NCI-H2029 (cell line): ENCODE measurements around the gene NAB2.
A peak's percentile ranks its signal among the peaks of the same experiment; 100 is the strongest.
"Not testable (repeated sequence)": the region's sequence is repeated elsewhere in the genome, so short reads cannot be mapped to it uniquely, and the experiment has no call there.

ENCODE experiments used
- DNase-seq: peaks from one replicate; lab custom pipeline; 2025; lab: John Stamatoyannopoulos, UW

The NAB2 gene

DNA sequence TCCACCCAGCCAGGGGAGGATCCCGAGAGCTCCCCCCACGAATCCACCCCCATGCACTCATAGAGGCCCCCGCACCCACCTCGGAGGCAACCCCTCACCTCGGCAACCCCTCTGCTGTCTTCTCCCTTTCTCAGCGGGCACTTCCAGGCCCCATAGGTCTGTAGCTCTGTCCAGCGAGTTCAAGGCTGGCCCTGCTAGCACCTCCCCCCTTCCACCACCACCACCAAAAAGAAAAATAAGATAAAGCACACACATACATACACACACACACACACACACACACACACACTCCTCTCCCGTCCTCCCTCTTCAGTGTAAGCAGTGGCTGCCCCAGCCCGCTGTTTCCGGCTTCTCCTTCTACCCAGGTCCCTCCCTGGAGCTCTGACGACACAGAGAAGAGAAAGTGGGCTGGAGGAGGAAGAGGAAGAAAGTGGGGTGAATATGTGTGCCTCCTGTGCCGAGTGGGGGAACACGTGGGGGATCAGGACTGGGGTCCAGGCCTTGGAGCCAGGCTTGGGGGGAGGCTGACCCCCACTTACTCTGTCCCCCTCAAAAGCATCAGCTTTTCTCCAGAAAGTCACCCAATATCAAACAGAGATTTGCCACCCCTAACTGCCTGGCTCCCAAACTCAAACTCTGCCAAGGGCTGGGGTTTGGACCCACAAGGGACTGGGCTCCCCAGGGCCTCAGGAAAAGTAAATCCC, 22.3 kb downstream of the NAB2 start, which contains the start of gene STAT6:
Gene STAT6 (minus strand): TSS at position 332 of the 704 bp plus-strand sequence. CDS start 3,084 bp downstream, outside the sequence.
- peak; percentile 69 for DNase-seq

DNA sequence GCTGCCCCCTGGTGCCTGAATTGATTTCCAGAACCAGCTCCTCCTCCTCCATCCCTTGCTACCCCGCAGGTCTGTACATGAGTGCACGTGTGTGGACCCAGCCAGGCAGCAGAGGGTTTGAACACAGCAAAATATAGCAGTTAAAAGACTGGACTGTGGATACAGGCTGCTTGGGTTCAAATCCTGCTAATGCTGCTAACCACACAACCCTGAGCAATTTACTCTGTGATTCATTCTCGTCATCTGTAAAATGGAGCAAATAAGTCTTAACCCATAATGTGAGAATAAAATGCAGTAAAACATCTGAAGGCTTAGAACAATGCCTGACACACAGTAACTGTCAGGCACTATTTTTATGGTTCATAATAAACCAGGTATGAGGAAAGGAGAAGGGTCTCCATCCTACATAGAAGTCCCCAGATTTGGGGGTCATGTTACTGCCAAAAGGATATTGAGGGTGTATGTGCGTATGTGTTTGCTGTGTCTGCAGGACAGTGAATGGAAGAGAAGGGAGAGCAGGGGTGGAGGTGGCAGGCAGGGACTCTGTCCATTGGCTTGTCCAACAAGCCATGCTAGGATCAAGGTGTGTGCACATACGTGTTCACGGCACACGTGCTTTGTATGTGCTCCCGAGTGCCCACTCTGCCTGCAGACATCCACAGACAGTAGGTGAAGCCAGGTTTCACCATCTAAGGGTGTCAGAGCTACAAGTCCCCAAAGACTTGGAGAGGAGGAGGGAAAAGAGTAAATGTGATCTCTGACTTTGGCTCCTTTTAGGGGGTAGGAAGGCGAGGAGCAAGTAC, 23.8 kb downstream of the NAB2 start:
- no peak for DNase-seq

DNA sequence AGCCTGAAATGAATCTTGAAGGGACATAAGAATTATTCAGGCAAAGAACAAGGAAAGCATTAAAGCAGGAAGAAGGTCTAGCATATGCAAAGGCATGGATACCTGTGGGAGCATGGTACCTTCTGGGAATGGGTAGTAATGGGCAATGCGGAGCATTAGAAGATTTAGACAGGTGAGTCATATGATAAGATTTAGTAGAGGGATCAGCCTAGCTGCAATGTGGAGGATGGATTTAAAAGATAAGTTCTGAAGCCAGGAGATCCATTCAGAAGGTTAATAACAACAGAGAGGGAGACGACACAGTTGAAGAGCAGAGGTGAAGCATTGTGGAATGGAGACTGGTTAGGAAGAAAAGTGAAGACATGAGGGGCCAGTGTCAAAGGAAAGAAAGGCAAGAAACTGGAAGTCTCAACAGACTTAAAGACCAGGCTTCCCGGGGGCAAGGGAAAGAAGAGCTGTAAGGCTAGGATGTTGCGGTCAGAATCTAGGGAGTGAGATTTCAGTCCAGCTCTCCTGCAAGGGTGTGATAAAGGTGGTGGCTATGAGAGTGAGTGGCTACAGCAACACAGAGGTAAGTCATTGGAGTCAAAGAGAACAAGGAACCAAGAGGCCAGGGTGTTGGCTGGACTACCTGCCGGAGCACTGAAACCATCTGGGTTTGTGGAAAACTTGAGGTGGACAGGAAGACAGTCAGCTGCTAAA, 27.8 kb downstream of the NAB2 start:
- DNase-seq: no peak

DNA sequence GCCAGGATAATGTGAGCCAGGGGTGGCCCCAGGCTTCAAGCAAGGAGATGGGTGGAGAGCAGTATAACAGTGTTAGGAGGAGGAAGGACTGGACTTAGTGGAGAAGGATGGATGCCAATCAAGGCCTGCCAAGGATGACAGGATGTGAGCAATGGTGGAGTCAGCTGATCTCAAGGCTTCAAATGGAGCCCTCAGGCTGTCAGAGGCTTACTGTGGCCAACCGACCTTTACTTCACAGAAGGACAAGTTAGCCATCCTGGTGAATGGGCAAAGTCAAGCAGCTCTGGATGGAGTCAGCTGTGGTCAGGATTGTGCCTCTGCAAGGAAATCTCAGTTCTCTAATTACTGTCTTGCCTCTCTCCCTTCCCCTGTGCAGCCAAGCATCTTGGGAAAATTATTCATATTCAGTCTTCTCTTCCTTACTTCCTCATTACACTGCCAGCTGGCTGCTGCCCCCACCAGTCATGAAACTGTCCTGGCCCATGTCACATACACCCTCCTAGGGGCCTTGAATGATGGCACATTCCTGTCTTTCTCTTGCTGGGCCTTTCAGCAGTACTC, 29.9 kb downstream of the NAB2 start:
- DNase-seq: no peak

DNA sequence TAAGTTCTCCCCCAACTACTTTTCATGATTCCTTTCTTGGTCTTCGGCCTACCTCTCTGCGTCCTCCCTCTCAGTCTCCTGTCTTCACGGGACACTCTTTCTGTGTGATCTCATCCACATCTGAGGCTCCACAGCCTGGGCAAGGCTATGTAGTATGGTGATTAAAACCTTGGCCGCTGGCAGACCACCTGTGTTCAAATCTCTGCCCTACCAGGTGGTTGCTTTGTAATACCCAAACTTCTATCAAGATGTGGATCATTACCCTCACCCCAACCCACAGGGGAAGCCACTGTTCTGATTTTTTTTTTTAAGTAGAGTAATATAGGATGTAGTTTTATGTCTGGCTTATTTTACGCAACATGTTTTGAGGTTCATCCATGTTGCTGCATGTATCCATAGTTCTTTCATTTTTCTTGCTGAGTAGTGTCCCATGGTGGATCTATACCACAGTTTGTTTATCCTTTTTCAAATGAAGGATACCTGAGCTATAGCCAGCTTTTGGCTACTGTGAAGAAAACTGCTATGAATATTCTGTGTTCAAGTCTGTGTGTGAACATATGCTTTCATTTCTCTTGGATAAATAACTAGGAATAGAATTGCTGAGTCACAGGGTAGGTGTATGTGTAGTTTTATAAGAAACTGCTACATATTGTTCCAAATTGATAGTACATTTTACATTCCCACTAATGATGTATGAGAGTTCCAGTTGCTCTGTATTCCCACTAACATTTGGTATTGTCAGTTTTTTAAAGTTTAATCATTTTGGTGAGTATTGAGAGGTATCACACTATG, 30.6 kb downstream of the NAB2 start:
- no peak for DNase-seq

DNA sequence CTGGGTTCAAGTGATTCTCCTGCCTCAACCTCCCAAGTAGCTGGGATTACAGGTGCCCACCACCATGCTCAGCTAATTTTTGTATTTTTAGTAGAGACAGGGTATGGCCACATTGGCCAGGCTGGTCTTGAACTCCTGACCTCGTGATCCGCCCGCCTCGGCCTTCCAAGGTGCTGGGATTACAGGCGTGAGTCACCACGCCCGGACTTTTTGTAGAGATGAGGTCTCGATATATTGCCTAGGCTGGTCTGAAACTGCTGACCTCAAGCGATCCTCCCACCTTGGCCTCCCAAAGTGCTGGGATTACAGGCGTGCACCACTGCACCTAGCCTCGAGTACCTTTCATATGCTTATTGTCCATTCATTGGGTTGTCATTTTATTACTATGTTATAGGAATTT, 31.8 kb downstream of the NAB2 start:
- DNase-seq: not testable (repeated sequence)

DNA sequence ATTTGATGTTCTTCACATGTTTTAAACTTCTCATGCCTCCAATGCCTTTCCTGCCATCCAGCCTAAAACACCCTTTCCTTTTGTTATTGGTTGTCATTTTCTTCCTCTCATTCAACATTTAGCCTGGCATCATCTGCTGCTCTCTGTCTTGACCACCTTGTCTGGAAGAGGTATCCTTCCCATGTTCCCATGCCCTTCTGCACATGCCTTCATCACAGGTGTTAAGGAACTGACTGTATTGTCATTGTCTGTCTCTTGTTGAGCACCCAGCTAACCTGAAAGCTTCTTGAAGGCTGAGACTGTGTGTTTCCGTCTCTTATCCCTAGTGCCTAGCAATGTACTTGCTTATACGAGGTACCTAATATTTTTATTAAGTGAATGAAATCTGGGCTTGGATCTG, 34.9 kb downstream of the NAB2 start:
- no peak for DNase-seq

DNA sequence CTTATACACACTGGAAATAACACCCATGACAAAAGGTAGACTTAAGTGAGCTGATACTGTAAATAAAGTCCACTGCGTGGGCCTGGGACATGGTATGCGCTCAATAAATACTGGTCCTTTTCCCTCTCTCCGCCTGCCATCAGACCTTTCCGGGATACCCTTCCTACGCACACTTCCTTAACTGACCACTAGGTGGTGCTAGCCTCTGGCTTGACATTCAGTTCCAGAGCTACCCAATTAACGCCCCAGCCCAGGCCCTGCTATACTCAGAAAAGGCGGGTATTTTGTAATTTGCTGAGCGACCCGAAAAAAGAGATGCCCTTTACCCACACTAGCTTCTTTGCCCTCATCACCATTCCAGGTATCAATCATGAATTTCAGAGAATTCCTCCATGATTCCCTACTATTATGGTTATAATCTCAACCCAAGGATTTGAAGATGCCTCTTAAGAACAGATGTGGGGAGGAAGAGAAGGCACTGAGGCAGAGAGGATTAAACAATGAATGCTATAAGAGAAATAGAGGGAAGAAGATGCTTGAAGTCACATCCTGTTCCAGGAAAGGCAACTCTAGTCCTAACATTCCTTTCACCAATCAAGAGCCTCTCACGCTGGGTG, 35.5 kb downstream of the NAB2 start:
- DNase-seq: peak; percentile 48

DNA sequence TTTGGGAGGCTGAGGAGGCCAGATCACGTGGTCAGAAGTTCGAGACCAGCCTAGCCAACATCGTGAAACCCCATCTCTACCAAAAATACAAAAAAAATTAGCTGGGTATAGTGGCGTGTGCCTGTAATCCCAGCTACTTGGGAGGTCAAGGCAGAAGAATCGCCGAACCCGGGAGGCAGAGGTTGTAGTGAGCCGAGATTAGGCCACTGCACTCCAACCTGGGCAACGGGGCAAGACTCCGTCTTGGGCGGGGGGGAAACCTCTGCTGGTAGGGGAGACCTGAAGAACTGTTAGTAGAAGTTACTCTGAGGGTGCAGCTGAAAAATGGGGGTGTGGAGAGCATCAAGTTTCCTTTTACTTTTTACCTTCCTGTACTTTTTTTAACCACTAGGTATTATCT, 37.1 kb downstream of the NAB2 start:
- no peak for DNase-seq

DNA sequence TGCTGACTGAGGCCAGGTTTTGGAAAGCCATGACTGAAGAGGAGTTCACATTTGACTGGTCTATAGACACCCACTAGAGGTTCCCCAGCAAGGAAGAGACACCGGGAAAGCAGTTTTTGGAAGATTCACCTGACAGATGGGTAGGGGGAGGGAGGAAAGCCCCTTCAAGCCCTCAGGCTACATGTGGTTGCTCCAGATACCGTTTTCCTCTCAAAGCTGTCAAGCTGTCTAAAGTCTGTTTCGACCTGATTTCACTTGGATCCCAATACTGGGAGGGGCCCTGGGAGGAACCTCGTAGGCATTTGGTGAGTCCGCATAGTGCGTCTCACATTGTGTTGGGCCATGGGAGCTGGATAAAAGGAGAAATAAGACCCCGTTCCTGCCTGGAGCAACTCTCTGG, 37.6 kb downstream of the NAB2 start:
- no peak for DNase-seq

DNA sequence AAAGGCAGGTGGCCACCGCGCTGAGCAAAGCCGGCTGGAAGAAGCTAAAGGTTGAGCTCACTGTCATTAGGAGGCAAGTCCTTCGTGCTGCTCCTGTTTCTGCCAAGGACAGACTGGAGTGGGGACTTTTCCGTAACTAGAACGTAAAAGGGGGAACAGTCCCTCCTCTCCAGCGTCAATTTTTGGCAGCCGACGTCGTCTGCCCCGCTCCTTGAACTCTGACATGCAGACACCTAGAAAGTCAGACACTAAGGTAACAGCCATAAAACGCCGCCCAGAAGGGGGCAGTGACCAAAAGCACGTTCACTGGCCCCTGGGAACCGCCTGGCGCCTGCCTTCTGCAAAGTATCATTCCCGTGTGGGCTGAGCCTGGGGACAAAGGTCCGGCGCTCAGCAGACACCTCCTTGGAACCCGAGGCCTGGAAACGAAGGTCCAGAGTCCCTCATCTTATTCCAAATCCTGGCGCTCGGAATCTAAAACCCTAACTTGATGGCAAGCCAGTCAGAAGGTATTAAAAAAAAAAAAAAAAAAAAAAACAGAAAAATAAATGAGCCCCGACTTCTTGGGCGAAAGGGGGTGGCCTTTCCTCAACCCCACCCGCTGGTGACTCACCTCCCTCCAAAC, 38.3 kb downstream of the NAB2 start:
- peak; percentile 9 for DNase-seq

DNA sequence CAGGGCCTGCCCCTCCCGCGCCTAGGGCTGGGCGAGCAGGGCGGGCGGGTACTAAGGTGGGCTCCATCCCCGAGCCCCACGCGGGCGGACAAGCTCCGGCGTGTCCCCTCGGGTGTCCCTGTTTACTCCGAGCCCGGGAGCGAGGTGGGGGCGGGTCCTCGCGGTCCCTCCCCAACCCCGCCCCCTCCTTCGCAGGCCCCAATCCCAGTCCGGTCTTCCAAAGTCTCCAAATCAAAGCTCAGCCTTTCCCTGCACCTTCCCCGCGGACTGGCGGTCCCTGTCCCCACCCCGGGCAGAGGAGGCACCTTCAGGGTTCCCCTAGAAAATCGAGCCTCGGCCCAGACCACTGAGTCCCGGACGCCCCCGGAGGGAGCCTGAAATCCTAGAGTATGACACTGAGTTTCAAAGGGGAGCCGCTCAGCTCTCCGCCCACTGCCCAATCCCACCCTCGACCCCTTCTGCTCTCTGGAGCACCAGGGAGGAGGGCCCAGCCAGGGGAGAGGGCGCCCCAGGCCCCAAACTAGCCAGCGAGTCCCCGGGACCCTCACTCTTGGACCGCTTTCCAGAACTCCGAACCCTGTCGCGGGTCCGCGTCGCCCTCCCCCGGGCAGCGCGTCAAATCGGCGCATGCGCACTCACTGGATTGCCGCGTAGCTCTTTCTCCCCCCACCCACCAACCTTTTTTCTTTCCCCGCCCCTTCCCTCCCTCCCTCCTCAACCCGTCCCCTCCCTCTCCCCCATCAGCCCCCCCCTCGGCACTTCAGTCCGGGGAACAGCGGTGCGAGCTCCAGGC, 39.0 kb downstream of the NAB2 start, which contains the start of gene LRP1:
Gene LRP1 (plus strand): TSS at position 758 of the 793 bp plus-strand sequence. CDS start 482 bp downstream, outside the sequence.
- peak; percentile 30 for DNase-seq

DNA sequence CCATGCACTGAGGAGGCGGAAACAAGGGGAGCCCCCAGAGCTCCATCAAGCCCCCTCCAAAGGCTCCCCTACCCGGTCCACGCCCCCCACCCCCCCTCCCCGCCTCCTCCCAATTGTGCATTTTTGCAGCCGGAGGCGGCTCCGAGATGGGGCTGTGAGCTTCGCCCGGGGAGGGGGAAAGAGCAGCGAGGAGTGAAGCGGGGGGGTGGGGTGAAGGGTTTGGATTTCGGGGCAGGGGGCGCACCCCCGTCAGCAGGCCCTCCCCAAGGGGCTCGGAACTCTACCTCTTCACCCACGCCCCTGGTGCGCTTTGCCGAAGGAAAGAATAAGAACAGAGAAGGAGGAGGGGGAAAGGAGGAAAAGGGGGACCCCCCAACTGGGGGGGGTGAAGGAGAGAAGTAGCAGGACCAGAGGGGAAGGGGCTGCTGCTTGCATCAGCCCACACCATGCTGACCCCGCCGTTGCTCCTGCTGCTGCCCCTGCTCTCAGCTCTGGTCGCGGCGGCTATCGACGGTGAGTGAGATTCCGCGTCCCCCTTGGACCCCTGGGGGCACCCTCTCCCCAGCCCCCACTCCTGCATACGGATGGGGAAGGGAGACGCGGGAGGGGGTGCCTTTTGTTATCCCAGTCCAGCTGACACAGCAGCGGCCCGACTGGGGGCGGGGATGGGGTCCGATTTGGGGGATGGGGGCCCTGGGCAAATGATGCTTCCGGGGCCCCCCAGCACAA, 39.8 kb downstream of the NAB2 start:
- no peak for DNase-seq

DNA sequence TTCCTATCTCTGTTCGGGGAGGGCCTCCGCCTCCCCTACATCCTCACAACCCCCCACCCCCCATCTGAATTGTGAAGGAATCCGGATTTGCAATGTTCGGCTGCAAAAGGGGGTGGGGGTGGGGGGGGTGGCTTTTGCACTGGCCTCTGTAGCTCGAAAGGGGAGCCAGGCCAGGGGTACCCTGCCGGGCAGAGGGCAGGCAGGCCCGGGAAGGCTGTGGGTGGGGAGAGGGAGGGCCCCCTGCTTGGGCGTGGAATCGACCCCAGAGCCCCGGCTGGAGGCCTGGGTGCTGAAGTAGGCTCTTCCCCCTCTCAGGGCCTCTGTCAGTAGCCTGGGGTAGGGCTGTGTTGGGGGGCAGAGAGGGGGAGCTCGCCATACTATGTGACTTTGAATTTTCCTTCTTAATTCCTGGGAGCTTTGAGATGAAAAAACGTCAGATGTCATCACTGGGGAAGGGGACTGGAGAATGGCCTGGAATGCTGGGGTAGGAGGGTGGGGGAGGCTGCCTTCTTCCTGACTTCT, 40.5 kb downstream of the NAB2 start:
- no peak for DNase-seq

DNA sequence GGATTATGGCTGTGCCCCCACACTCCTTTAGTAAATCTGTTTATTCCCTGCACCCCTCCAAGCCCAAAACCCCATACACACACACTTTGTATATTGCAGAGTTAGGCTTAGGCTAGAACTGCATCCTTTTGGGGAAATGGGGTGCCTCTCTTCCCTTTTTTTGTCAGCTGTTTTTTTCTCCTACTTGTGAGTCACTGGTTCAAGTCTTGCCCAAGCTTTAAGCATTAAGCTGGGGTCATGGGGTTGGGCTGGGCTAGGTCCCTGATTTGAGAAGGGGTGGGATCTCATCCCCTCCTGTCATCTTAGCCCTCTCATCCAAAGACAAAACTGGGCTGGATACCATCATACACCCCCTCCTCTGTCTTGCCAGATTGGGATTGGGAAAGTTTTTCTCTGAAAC, 41.0 kb downstream of the NAB2 start:
- no peak for DNase-seq

DNA sequence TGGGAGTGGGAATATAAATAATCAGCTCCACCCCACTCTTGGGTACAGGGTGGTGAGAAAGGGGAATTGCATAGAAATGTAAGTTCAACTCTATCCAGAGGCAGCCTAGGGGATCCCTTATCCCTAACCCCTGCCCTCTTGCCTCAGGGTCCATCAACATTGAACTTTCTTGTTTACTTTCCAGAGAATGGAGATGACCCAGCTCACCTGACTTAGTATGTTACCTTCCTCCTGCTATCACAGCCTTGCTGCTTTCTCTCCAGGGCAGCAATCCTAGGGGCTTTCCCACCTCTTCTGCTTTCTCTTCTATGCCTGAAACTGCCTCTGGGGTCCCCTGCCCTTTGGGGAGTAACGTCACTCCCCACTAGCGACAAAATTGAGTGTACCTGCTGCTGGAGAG, 42.0 kb downstream of the NAB2 start:
- no peak for DNase-seq

DNA sequence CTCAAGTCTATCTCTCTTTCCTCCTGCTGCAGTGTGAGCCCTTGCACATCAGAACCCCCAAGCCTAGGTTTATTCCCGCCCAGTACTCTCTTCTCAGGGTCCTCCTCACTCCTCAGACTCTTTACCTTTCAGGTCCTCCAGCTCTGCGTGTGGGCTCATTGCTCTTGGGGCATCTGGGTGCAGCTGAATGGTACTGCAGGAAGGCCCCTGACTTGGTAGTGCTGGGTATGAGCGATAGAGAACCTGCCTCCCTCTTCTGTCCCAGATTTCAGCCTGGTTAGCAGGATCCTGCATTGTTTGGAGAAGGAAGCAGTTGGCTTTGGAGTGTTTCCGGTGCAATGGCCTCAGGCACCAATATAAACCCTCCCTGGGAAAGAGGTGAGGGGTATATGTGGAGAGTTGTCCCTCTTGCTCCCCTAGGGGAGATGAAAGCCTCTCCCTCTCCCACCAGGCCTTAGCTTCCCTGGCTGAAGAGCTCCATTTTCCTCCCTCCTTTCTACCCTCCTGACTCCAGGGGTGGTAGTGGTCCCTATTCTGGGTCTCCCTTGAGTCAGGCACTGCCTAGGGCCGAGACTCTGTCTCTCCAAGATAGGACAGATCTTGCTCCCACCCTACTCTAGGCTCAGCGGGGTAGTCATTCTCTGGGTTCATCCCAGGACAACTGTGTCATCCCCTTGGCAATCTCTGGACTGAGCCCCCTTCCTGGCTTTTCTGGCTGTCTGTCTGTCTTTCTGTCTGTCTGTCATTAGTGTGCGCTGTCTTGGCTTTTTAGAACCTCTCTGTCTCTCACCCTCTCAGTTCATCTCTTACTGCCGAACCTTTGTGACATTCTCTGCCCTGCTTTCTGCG, 43.2 kb downstream of the NAB2 start:
- no peak for DNase-seq

DNA sequence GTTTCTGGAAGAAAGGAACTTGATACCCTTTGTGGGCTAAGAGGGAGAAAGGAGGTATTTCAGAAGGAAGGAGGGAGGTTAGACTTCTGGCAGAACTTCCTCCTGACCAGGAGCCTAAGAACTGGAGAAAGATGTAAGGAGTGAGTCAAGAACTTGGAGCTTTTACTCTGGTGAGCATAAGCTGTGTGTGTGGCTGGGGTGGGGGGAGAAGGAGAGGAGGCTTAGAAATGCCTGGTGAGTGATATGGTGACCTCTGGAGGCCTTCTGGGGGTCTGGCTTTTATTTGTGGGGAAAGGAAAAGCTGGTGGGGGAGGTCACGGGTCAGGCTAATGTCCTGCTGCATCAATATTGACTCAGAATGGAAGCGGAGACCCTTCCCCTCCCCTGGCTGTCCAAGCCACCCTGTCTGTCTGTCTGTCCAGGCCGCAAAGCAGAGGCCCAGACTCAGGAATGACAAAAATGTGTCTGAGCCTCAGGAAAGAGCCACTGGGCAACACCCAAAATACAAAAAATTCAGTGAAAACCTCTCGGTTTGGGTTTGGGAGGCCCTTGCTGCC, 44.2 kb downstream of the NAB2 start:
- no peak for DNase-seq
